Kidney glomerular epithelial cell (primary cell): ENCODE data around the gene XPO6.
"Not testable (repeated sequence)": the region's sequence is repeated elsewhere in the genome, so short reads cannot be mapped to it uniquely, and the experiment has no call there.

Experiments
- DNase-seq: peaks from one replicate; lab custom pipeline; 2025; lab: John Stamatoyannopoulos, UW

Gene XPO6, protein sequence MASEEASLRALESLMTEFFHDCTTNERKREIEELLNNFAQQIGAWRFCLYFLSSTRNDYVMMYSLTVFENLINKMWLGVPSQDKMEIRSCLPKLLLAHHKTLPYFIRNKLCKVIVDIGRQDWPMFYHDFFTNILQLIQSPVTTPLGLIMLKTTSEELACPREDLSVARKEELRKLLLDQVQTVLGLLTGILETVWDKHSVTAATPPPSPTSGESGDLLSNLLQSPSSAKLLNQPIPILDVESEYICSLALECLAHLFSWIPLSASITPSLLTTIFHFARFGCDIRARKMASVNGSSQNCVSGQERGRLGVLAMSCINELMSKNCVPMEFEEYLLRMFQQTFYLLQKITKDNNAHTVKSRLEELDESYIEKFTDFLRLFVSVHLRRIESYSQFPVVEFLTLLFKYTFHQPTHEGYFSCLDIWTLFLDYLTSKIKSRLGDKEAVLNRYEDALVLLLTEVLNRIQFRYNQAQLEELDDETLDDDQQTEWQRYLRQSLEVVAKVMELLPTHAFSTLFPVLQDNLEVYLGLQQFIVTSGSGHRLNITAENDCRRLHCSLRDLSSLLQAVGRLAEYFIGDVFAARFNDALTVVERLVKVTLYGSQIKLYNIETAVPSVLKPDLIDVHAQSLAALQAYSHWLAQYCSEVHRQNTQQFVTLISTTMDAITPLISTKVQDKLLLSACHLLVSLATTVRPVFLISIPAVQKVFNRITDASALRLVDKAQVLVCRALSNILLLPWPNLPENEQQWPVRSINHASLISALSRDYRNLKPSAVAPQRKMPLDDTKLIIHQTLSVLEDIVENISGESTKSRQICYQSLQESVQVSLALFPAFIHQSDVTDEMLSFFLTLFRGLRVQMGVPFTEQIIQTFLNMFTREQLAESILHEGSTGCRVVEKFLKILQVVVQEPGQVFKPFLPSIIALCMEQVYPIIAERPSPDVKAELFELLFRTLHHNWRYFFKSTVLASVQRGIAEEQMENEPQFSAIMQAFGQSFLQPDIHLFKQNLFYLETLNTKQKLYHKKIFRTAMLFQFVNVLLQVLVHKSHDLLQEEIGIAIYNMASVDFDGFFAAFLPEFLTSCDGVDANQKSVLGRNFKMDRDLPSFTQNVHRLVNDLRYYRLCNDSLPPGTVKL

DNA sequence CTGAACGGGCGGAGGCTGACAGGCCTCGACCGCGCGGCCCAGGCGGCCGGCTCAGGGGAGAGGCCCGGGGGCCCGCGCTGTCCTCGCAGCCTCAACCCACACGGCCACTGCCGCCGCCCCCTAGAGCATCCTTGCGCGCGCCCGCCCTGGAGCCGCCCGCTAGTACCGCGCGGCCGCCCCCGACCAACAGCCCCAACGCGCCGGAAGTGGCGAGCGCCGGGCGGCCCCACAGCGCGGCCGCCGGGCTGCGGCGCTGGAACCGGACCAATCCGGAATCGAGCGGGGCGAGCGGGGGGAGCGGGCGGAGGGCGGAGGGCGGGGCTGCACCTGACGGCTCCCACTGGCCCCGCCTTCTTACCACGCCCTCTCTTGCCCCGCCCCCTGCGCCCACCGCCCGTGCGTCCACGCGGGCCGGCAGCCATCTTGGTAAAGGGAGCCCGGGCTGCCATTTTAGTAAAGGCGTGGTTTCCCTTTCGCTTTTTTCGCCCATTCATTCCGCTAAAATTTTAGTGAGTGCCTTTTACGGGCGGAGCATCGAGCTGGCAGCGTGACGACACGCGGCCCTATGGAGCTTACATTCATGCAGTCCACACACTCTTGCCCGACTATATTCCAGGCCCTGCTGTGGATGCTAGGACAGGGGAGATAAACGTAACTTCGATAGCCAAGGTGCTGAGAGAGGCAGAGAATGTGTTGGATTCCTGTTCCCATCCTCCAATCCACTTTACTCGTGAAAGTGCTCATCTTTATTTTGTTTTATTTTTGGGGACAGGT is at the start of gene XPO6:
XPO6 (minus strand) TSS at position 208 of the 774 bp plus-strand sequence. CDS start 597 bp downstream, outside the sequence.
- DNase-seq, result peak; percentile 82

DNA sequence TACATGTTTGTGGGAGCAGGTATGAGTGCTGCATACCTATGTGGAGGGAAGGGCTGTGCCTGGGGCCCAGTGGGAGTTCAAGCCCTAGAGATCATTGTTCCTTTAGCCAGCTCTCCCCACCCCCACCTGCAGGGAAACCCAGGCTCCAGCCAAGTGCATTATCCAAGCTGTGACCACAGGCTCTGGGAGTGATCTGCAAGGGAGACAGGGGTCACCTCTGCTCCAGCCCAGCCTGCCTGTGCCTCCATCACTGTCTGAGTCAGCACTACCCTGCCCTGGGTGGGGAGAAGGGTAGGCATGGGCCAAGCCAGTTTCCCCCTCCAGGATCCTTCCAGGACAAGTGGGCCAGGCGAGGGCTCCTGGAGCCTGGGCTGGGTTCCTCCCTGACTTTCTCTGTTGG is 48.4 kb upstream of the XPO6 start:
- no peak for DNase-seq

DNA sequence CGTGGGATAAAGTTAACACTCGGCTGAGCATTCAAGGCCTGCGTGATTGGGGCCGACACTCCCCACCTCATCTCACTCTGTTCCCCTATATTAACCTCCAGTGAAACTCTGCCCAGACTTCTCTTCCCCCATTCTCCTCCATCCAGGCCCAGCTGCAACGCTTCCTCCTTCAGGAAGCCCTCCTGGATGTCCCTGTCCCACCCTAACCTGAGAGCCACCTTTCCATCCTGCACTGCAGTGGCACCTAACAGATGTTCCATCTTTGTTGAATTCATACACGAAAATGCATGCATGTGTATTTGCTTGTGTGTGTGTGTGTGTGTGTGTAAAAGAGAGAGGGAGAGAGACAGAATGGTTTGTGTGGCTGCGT is 48.0 kb upstream of the XPO6 start:
- no peak for DNase-seq

DNA sequence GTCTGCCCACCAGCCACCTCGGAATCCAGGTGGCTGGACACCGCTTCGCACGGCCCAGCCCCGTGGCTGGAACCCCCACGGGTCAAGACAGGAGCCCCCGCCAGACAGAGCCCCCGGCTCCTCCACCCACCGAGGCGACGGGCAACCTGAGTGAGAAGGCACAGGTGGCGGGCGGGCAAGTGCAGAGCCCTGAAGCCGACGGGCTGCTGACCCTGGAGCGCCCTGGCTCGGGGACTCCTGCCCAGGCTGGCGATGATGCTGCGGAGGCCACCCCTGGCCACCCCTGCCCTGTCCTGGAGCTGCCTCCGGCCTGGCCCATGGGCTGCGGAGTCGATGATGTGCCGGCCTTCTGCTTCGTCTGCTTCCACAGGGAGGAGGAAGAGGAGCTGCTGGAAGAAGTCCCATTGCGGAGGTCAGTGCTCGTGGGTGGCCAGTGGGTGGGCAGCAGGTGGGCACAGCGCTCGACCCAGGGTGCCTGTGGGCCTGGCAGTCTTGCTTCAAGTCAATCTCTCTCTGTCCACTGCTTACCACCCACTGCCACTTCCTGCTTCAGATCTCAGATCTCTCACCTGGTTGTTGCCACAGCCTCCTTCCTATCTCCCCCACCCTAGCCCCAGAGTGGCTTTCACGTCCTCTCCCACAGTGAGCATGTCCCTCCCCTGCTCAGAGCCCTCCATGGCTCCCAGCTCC is 47.5 kb upstream of the XPO6 start:
- no peak for DNase-seq

DNA sequence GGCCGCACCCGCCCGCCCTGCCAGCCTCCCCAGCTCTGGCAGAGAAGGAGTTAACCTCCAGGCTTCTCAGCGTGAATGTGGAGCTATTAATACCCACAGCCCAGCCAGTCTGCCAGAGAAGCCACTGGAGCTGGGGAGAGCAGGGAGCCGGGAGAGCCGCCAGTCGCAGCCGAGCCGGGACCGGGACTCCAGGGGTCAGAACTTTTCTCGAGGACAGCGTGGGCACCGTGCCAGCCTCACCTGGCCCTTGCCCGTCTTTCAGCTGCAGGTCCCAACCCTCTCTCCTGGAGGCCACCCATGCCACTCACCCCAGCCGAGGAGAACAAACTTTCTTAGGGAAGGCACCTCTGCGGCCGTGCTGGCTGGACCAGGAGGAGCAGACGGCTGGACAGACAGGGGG is 46.8 kb upstream of the XPO6 start:
- peak; percentile 1 for DNase-seq

DNA sequence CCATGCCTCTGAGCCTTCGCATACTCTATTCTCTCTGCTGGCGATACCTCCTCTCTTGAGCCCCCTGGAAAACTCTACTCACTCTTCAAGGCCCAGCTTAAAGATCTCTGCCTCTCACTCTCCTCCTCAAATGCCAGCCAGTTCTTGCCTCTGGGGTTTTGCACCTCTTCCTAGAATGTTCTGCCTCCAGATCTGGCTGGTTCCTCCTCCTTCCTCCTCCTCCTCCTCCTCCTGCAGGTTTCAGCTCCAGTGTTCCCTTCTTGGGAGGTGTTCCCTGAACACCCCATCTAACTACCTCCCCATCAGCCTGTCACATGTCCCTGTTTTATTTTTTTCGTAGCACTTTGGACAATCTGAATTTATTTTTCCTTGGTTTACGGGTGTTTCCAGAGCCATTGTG is 45.5 kb upstream of the XPO6 start:
- no peak for DNase-seq

DNA sequence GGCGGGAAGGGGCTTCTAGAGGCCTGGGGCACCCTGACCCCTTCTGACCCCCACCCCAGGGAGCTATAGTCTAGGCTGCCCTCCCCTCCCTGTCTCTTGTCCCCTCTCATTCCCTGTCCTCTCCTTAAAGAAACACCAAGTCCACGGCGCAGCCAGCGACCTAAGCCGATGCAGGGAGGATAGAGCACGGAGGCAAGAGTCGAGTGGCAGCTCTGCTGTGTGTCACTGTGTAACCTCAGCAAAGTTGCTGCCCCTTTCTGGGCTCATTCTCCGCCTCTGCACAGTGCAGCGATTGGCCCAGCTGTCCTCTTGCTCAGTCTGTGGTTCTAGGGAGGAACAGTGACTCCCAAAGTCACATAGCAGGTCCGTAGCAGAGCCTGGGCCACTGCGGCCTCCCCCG is 44.1 kb upstream of the XPO6 start:
- no peak for DNase-seq

DNA sequence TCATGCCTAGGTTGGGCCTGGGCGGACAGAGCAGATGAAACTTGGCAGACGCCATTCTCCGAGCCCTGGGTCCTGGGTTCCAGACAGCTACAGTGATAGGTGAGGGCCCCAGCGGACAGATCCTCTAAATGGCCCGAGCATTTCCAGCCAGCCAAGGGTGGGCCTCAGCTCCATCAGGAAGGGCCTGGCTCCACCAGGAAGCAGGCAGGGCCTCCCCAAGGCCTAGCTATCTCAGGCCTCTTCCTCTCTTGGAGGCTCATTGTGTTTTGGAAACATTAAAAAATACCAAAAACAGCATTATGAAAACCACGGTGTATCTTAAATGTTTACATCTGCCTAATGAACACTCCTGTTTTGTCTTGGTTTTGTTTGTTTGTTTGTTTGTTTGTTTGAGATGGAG is 42.4 kb upstream of the XPO6 start:
- no peak for DNase-seq

DNA sequence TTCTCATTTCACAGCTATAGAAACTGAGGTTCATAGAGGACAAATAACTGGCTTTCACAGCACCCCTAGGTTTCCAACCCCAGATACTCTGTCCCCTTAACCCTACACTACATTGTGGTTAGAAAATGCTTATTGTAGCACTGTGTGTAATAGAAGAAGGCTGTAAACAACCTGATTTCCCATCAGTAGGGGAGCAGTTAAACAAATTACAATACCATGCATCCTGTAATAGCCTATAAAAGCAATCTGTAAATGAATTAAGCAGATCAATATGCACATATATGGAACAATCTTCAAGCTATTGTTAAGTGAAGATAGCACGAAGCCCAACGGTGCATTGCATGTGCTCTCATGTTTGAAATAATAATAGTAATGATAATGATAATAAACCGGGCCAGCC is 39.2 kb upstream of the XPO6 start:
- DNase-seq, result no peak

DNA sequence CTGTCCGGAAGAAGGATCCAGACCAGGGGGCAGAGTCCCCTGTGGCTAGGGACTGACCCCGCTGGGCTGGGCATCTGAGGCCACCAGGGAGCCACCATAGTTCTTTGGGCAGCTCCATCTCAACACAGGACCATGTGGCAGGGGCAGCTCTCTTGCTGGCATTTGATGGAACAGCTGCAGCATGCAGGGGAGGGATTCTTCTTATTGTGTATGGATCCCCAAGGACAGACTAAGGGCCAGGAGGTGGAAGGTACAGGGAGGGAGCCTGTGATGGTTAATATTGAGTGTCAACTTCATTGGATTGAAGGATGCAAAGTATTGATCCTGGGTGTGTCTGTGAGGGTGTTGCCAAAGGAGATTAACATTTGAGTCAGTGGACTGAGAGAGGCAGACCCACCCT is 37.7 kb upstream of the XPO6 start:
- DNase-seq, result not testable (repeated sequence)

DNA sequence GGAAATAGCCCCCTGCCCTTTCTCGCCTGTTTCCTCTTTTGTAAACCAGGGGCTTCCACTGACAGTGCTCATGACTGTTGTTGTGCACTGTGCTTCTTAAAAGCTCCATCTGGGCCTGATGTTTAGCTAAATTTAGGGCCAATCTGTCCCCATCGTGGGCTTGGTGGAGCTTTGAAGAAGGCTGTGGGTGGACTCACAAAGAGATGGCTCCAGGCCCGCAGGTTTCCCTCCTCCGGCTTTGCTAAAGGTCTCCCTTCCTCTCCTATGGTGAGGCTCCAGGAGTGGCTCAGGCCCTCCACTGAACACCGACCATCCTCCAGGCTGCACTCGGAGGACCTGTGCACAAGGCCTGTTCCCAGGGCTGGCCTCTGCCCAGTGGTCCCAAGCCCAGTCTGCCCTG is 30.2 kb upstream of the XPO6 start:
- no peak for DNase-seq

DNA sequence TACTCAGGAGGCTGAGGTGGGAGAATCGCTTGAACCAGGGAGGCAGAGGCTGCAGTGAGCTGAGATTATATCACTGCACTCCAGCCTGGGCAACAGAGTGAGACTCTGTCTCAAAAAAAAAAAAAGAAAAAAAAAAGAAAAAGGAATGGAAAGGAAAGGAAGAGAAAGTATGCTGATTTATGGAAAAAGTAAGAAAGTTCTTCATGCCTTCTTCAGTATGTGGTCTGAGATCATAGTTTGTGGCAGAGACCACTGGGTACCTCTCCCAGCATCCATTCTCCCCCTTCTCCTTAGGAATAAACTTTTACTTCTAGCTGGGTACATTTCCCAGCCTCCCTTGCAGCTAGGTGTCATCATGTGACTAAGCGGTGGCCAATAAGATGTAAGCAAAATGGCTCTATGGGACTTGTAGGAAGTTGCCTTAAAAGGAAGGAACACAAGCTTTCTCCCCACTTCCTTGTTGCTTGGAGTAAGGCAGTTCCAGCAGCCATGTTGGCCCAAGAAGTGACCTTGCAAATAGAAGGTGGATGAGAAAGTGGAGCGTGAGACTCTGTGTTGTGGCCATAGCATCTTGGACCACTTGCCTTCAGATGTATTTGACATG is 26.1 kb upstream of the XPO6 start:
- DNase-seq, result no peak

DNA sequence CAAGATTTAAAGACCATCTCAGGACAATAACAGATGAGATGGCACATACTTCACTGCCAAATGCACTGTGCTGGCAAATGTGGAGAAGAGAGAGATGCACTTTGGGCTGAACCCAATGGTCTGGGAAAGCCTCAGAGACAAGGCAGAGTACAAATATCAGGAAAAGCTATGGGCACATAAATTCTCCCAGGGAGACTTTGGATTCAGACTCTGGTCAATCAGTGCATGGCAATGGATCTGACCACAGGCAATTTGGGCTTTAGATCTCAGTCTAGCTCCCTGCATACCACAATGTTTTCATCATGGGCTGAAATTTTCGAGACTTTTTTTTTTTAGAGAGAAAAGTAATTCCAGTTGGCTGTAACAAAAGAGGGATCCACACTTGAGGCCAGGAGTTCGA is 20.0 kb upstream of the XPO6 start:
- no peak for DNase-seq

DNA sequence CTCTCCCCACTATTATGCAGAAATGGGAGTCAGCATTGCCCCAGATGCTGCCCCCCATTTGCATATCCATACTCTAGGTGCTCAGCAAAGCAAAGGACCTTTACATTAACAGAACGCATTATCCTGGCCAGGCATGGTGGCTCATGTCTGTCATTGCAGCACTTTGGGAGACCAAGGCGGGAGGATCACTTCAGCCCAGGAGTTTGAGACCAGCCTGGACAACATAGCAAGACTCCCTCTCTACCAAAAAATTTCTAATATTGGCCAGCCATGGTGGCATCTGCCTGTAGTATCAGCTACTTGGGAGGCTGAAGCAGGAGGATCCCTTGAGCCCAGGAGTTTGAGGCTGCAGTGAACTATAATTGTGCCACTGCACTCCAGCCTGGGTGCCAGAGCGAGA is 12.1 kb upstream of the XPO6 start:
- not testable (repeated sequence) for DNase-seq

DNA sequence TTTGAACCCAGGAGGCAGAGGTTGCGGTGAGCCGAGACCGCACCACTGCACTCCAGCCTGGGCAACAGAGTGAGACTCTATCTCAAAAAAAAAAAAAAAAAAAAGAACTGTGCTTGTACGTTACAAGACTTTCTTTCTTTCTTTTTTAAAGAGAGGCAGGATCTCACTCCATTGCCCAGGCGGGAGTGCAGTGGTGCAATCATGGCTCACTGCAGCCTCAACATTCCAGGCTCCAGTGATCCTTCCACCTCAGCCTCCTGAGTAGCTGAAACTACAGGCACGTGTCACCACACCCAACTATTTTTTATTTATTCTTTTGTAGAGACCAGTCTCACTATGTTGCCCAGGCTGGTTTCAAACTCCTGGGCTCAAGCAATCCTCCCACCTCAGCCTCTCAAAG is 8.0 kb upstream of the XPO6 start:
- not testable (repeated sequence) for DNase-seq

DNA sequence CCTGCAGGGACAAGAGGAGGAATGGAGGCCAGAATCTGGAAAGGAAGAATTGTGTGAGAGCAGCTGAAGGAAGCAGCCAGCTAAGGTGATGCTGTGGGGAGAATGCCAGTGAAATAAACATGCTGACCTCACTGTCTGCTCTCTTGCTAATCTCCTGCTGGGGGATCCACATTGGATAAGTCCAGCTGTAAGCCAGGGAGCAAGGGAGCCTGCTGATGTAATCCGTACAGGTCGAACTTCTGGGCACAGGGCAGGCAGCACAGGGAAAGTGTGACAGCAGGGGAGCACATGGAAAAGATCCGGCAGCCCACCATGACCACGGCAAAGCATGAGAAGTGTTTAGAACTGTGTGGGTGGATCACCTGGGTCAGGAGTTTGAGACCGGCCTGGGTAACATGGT is 7.5 kb upstream of the XPO6 start:
- no peak for DNase-seq

DNA sequence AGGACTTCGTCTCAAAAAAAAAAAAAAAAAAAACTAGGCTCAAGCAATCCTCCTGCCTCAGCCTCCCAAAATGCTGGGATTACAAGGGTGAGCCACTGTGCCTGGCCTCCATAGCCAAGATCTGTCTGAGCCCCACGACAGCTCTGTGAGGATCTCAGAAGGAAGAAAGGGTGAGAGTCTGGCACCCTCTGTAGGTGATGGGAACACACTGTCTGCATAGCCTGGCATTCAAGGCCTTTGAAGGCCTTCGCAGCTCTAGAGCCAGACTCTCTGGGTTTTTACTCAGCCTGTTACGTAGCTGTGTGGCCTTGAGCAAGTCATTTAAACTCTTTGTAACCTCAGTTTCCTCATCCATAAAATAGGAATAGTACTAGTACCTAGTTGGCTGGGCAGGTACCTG is 6.3 kb upstream of the XPO6 start:
- peak; percentile 23 for DNase-seq

DNA sequence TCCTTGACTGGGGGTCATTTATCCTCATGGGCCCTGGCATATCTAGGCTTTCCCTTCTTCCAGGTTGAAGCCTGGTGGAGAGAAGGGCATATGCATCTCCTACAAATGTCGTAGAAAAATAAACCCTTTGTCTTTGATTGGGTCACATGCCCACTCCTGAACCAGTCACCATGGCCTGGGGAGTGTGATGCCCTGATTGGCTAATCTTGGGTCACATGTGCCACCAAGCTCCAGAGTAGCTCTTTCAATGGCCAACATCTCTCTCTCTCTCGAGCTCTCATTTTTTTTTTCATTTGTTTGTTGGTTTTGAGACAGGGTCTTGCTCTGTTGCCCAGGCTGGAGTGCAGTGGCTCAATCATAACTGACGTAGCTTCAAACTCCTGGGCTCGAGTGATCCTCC is 5.6 kb upstream of the XPO6 start:
- no peak for DNase-seq

DNA sequence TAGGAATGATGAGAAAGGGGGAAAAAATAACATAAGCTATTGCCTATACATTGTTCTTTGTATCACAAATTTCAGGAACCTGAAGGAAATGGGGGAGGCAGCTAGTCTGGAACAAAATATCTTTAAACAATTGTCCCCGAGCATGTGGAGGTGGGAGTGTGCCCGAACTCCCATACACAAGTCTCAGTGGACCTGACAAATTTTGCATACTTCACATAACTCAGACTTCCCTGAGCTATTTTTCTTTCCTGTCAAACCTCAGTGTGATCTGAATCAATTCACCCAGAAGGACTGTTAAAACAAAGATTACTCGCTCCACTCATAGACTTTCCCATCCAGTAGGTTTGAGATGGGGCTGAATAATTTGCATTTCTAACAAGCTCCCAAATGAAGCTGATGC is 1.6 kb upstream of the XPO6 start:
- DNase-seq, result peak; percentile 8

DNA sequence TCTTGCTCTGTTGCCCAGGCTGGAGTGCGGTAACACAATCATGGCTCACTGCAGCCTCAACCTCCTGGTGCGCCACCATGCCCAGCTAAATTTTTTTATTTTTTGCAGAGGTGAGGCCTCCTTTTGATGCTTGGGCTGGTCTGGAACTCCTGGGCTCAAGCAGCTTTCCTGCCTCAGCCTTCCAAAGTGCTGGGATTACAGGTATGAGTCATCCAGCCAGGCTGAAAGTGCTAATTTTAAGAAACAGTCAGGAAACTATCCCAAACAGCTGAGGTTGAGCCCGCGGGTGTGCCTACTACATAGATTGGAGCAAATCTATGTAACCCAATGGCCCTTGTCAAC is 738 bp upstream of the XPO6 start:
- no peak for DNase-seq

DNA sequence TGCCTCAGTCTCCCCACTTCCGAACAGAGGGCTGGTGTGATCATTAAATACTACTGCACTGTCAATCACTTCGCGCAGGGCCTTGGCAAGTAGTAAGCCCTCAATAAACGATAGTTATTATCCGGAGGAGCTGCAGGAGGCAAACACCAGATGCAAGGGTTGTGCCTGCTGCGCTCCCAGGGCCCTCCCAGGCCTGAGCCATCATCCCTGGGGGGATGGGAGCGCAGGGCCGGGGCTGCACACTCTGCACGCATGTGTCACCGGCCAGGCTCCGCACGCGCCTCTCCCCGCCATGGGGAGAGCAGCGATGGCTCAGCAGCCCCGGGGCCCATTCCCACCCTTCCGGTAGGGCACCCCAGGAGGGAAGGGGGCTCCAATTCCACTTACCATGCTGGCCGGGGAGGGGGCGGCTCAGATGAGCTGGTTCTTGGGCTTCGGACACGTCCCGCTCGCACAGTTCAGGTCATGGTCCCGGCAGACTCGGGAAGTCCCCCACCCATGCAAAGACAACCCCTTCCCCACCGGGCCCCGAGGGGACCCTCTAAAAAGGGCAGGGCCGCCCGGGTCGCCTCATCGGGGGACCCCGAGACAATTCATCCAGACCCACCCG is 681 bp downstream of the XPO6 start:
- peak; percentile 30 for DNase-seq
